ENCODE data around the gene UPF2. TPM values are rescaled to one million over a fixed set of nuclear protein-coding genes. Genes with fewer than 3 reads are reported as not detected.

Gene UPF2
- total and polyA plus RNA-seq, 2 of the 13 experiments (the other 11 are each of a cell fraction or from before 2014, with no cell fraction given): 6.2 to 14.5 TPM

GRCh38 chr10:12042409-12042796, 206 bp downstream of the UPF2 start (continued):
- no peak for TF ChIP-seq ZNF841 (CRISPR knock-in tag; IDR thresholded peaks at IDR 0.05; ENCODE audit: borderline replicate concordance)
- TF ChIP-seq MAFF (IDR thresholded peaks at IDR 0.05; ENCODE audit: low read depth, low read length): no peak
- TF ChIP-seq MAFK (conservative IDR thresholded peaks at IDR 0.05 in 1 of 2, IDR thresholded peaks at IDR 0.05 in 1 of 2; ENCODE audit: low read length in 2 of 2): no peak
- no peak for TF ChIP-seq RORA (CRISPR knock-in tag; IDR thresholded peaks at IDR 0.05)
- TF ChIP-seq ZBTB7A (CRISPR knock-in tag; IDR thresholded peaks at IDR 0.05): no peak
- no peak for TF ChIP-seq ZBTB10 (CRISPR knock-in tag; IDR thresholded peaks at IDR 0.05; ENCODE audit: borderline replicate concordance)
- TF ChIP-seq ZNF121 (CRISPR knock-in tag; IDR thresholded peaks at IDR 0.05): no peak
- no peak for TF ChIP-seq DRAP1 (CRISPR knock-in tag; IDR thresholded peaks at IDR 0.05)
- TF ChIP-seq ZNF691 (CRISPR knock-in tag; IDR thresholded peaks at IDR 0.05; ENCODE audit: borderline replicate concordance, low read depth): no peak
- no peak for TF ChIP-seq HMG20A (CRISPR knock-in tag; IDR thresholded peaks at IDR 0.05; ENCODE audit: borderline replicate concordance)
- peak; percentile 35; the same call in 1 of the 3 replicates for TF ChIP-seq MXI1 (IDR thresholded peaks at IDR 0.05; ENCODE audit: borderline replicate concordance, low read depth, low read length)
- no peak for TF ChIP-seq ZNF773 (CRISPR knock-in tag; IDR thresholded peaks at IDR 0.05; ENCODE audit: borderline replicate concordance)
- TF ChIP-seq BHLHE40 (IDR thresholded peaks at IDR 0.05; ENCODE audit: low read length): no peak
- no peak for TF ChIP-seq RAD51 (IDR thresholded peaks at IDR 0.05; ENCODE audit: borderline replicate concordance)
- peak; percentile 65 for TF ChIP-seq PHF8 (CRISPR knock-in tag; IDR thresholded peaks at IDR 0.05)
- no peak for TF ChIP-seq ZSCAN29 (CRISPR knock-in tag; conservative IDR thresholded peaks at IDR 0.05)
- no peak for TF ChIP-seq USF2 (IDR thresholded peaks at IDR 0.05; ENCODE audit: low read depth, low read length)
- no peak for TF ChIP-seq USF2 (CRISPR knock-in tag; IDR thresholded peaks at IDR 0.05; ENCODE audit: borderline replicate concordance)
- no peak for TF ChIP-seq ZNF274 (CRISPR knock-in tag; IDR thresholded peaks at IDR 0.05)
- peak; percentile 24; the same call in 1 of the 2 replicates for TF ChIP-seq KMT2A (CRISPR knock-in tag; IDR thresholded peaks at IDR 0.05)
- no peak for TF ChIP-seq E2F2 (CRISPR knock-in tag; IDR thresholded peaks at IDR 0.05; ENCODE audit: borderline replicate concordance)
- peak; percentile 66 for TF ChIP-seq AGO2 (optimal IDR thresholded peaks at IDR 0.05; ENCODE audit: low read depth, low read length)
- TF ChIP-seq CTCF (CRISPR knock-in tag; IDR thresholded peaks at IDR 0.05): no peak
